NCI-H1694 treated with DMSO at 0.1 percent for 48 hours (cell line): ENCODE results near the gene UBE2E1.

Source experiments
- DNase-seq: peaks from one replicate; lab custom pipeline; 2025; lab: John Stamatoyannopoulos, UW

Gene UBE2E1

GRCh38 chr3:23821858-23822257 lies 16.1 kb downstream of the UBE2E1 start:
- DNase-seq, result no peak

- no peak for DNase-seq
Observed at GRCh38 chr3:23822559-23822958, 16.8 kb downstream of the UBE2E1 start.

- DNase-seq, result no peak
Observed at GRCh38 chr3:23823620-23824019, 17.9 kb downstream of the UBE2E1 start.

GRCh38 chr3:23824699-23825444 lies 19.1 kb downstream of the UBE2E1 start:
- no peak for DNase-seq

GRCh38 chr3:23825802-23826201 lies 20.0 kb downstream of the UBE2E1 start:
- DNase-seq, result no peak

- DNase-seq, result no peak
Observed at GRCh38 chr3:23826382-23827064, 20.8 kb downstream of the UBE2E1 start.

- DNase-seq, result no peak
Observed at GRCh38 chr3:23829242-23829934, 23.6 kb downstream of the UBE2E1 start.

GRCh38 chr3:23830869-23831484 lies 25.2 kb downstream of the UBE2E1 start:
- DNase-seq, result no peak

GRCh38 chr3:23831517-23832394 lies 26.0 kb downstream of the UBE2E1 start:
- DNase-seq, result no peak

- DNase-seq, result no peak
Observed at GRCh38 chr3:23832523-23832922, 26.8 kb downstream of the UBE2E1 start.

GRCh38 chr3:23834082-23834870 lies 28.5 kb downstream of the UBE2E1 start:
- DNase-seq, result no peak

GRCh38 chr3:23835087-23835486 lies 29.3 kb downstream of the UBE2E1 start:
- DNase-seq, result no peak

- no peak for DNase-seq
Observed at GRCh38 chr3:23835802-23836201, 30.0 kb downstream of the UBE2E1 start.

- DNase-seq, result no peak
Observed at GRCh38 chr3:23836536-23837230, 30.9 kb downstream of the UBE2E1 start.

- DNase-seq, result no peak
Observed at GRCh38 chr3:23837286-23837685, 31.5 kb downstream of the UBE2E1 start.

- DNase-seq, result no peak
Observed at GRCh38 chr3:23837691-23838090, 31.9 kb downstream of the UBE2E1 start.

- DNase-seq, result no peak
Observed at GRCh38 chr3:23840521-23840920, 34.8 kb downstream of the UBE2E1 start.

GRCh38 chr3:23843869-23844268 lies 38.1 kb downstream of the UBE2E1 start:
- no peak for DNase-seq

- no peak for DNase-seq
Observed at GRCh38 chr3:23845326-23846216, 39.8 kb downstream of the UBE2E1 start.
